Measurements from ENCODE around the gene KIF5A. TPM values are rescaled to one million over a fixed set of nuclear protein-coding genes. Genes with fewer than 3 reads are reported as not detected.

KIF5A gene
- total RNA-seq, 1 experiment from 2014 or later = 0.05 TPM

- Histone ChIP-seq H3K9me3 (no peaks in the 10 kb centered on the region), H3K27me3 (replicated peaks; ENCODE audit: control insufficient read depth, insufficient read depth, low read length) (peaks cover 3% of the 10 kb centered on the region), H3K4me3 (ENCODE audit: low read depth, low read length) (0 out of 2 replicates have a peak overlapping the region, but pooled peaks have one; percentile 14), H3K4me1 (peaks cover 9% of the 10 kb centered on the region; the same call in 1 of the 2 replicates), H3K36me3 (ENCODE audit: control insufficient read depth, insufficient read depth, low read length) (0 out of 2 replicates have a peak, but pooled peaks cover 1% of the 10 kb centered on the region)
- peaks cover 15% of the 10 kb centered on the region for H3K36me3 Mint-ChIP-seq (ENCODE audit: insufficient read depth, unreplicated experiment)
- CTCF ChIA-PET = no interaction called here
- no peak for DNase-seq
- H3K27me3 Mint-ChIP-seq (ENCODE audit: insufficient read depth, unreplicated experiment) = peaks cover 28% of the 10 kb centered on the region
- POLR2A ChIA-PET = no interaction called here
- intact Hi-C loops (cut with micrococcal nuclease; ENCODE audit: unreplicated experiment) = no loop called here
- no TSS peak for BruUV-seq (replicated peaks)
- no peak overlapping the region for H3K27ac Mint-ChIP-seq (ENCODE audit: unreplicated experiment)
- H3K4me1 Mint-ChIP-seq (ENCODE audit: low read depth, unreplicated experiment) = peaks cover 10% of the 10 kb centered on the region
- TF ChIP-seq CTCF (IDR thresholded peaks at IDR 0.05; ENCODE audit: insufficient read depth in 1 of 2, low read depth in 1 of 2, low read length in 1 of 2, severe bottlenecking in 1 of 2, unreplicated experiment in 1 of 2) = no peak
- no peaks in the 10 kb centered on the region for H3K9me3 Mint-ChIP-seq (ENCODE audit: unreplicated experiment)
- peak overlapping the region; percentile 64 for H3K4me3 Mint-ChIP-seq (ENCODE audit: unreplicated experiment)
Observed at GRCh38 chr12:57549203-57549908, 488 bp upstream of the KIF5A start.

GRCh38 chr12:57550641-57551549 is 1.1 kb downstream of the KIF5A start:
- Mint-ChIP-seq H3K4me3 (ENCODE audit: unreplicated experiment) (peak overlapping the region; percentile 64), H3K27ac (ENCODE audit: unreplicated experiment) (no peak overlapping the region), H3K9me3 (ENCODE audit: unreplicated experiment) (no peaks in the 10 kb centered on the region), H3K4me1 (ENCODE audit: low read depth, unreplicated experiment) (peaks cover 3% of the 10 kb centered on the region), H3K36me3 (ENCODE audit: insufficient read depth, unreplicated experiment) (peaks cover 15% of the 10 kb centered on the region), H3K27me3 (ENCODE audit: insufficient read depth, unreplicated experiment) (peaks cover 31% of the 10 kb centered on the region)
- H3K36me3 ChIP-seq (ENCODE audit: control insufficient read depth, insufficient read depth, low read length) = 0 out of 2 replicates have a peak, but pooled peaks cover under 1% of the 10 kb centered on the region
- intact Hi-C loops (cut with micrococcal nuclease; ENCODE audit: unreplicated experiment) = no loop called here
- no peak for DNase-seq
- ChIA-PET POLR2A (no interaction called here), CTCF (no interaction called here)
- peaks cover 3% of the 10 kb centered on the region for H3K27me3 ChIP-seq (replicated peaks; ENCODE audit: control insufficient read depth, insufficient read depth, low read length)
- no peak for TF ChIP-seq CTCF (IDR thresholded peaks at IDR 0.05; ENCODE audit: insufficient read depth in 1 of 2, low read depth in 1 of 2, low read length in 1 of 2, severe bottlenecking in 1 of 2, unreplicated experiment in 1 of 2)
- H3K4me3 ChIP-seq (ENCODE audit: low read depth, low read length) = no peak overlapping the region
- H3K4me1 ChIP-seq = 0 out of 2 replicates have a peak, but pooled peaks cover 4% of the 10 kb centered on the region
- no TSS peak for BruUV-seq (replicated peaks)
- H3K9me3 ChIP-seq = no peaks in the 10 kb centered on the region

- ChIA-PET POLR2A (no interaction called here), CTCF (no interaction called here)
- intact Hi-C loops (cut with micrococcal nuclease; ENCODE audit: unreplicated experiment) = no loop called here
Observed at GRCh38 chr12:57551637-57552305, 1.9 kb downstream of the KIF5A start.

More at GRCh38 chr12:57551637-57552305, 1.9 kb downstream of the KIF5A start:
- no TSS peak for BruUV-seq (replicated peaks)
- H3K4me1 Mint-ChIP-seq (ENCODE audit: low read depth, unreplicated experiment) = no peaks in the 10 kb centered on the region
- no peak for DNase-seq
- TF ChIP-seq CTCF (IDR thresholded peaks at IDR 0.05; ENCODE audit: insufficient read depth in 1 of 2, low read depth in 1 of 2, low read length in 1 of 2, severe bottlenecking in 1 of 2, unreplicated experiment in 1 of 2) = no peak
- H3K27me3 Mint-ChIP-seq (ENCODE audit: insufficient read depth, unreplicated experiment) = peaks cover 31% of the 10 kb centered on the region
- no peak overlapping the region for H3K27ac Mint-ChIP-seq (ENCODE audit: unreplicated experiment)
- H3K9me3 ChIP-seq = no peaks in the 10 kb centered on the region
- no peaks in the 10 kb centered on the region for H3K9me3 Mint-ChIP-seq (ENCODE audit: unreplicated experiment)
- H3K36me3 ChIP-seq (ENCODE audit: control insufficient read depth, insufficient read depth, low read length) = no peaks in the 10 kb centered on the region
- peaks cover 3% of the 10 kb centered on the region for H3K27me3 ChIP-seq (replicated peaks; ENCODE audit: control insufficient read depth, insufficient read depth, low read length)
- H3K4me3 ChIP-seq (ENCODE audit: low read depth, low read length) = no peak overlapping the region
- H3K36me3 Mint-ChIP-seq (ENCODE audit: insufficient read depth, unreplicated experiment) = peaks cover 10% of the 10 kb centered on the region
- H3K4me3 Mint-ChIP-seq (ENCODE audit: unreplicated experiment) = no peak overlapping the region
- no peaks in the 10 kb centered on the region for H3K4me1 ChIP-seq

All from Caco-2 (cell line).